PC-3 (cell line): Measurements from ENCODE around the gene RASGRP1. TPM values are rescaled to one million over a fixed set of nuclear protein-coding genes. Genes with fewer than 3 reads are reported as not detected.

Experiments
- ATAC-seq: fragments of 200-7000 bp; cut with Tn5 transposase; 2 replicates; pipeline ENCODE4 v1.9.1; 2020; ENCODE audit warnings: mild to moderate bottlenecking, moderate library complexity
- BruUV-seq: library from RNA; stranded (reverse); fragments of 400-500 nt; replicated peaks from 2 replicates; lab custom pipeline; 2021; lab: Mats Ljungman, UMichigan
- CTCF ChIA-PET: fragments of 300-600 bp; sonication (Branson Sonifier 250); formaldehyde crosslinking; loops from one replicate; lab custom pipeline; 2022; ENCODE audit warnings: antibody characterized with exemption; lab: Charles Lee
- POLR2A ChIA-PET: fragments of 300-600 bp; sonication (Branson Sonifier 250); formaldehyde crosslinking; loops from one replicate; lab custom pipeline; 2022; ENCODE audit warnings: antibody characterized with exemption; ENCODE audit not compliant: unreplicated experiment; lab: Charles Lee
- DNase-seq: peaks from one replicate; pipeline ENCODE4 v3.0.0-alpha.2; 2015
- H2AFZ ChIP-seq: fragments of 300-600 bp; sonication (generic); 2 replicates; pipeline ENCODE4 v1.6.0; 2016; ENCODE audit warnings: antibody characterized with exemption, low read length
- H3F3A ChIP-seq: fragments of 300-600 bp; sonication (generic); one replicate; pipeline ENCODE4 v1.6.0; 2017; ENCODE audit warnings: antibody characterized with exemption, low read length, control low read depth, mild to moderate bottlenecking; ENCODE audit not compliant: unreplicated experiment
- H3K27ac ChIP-seq: fragments of 300-600 bp; sonication (generic); 2 replicates; pipeline ENCODE4 v1.5.1; 2016; ENCODE audit warnings: mild to moderate bottlenecking, low read length
- H3K27me3 ChIP-seq: fragments of 300-600 bp; sonication (generic); 2 replicates; pipeline ENCODE4 v1.6.1; 2016; ENCODE audit warnings: low read length, mixed read lengths
- H3K36me3 ChIP-seq: fragments of 300-600 bp; sonication (generic); 2 replicates; pipeline ENCODE4 v1.6.1; 2016; ENCODE audit warnings: low read depth, mixed run types, low read length, mixed read lengths
- H3K4me1 ChIP-seq: fragments of 300-600 bp; sonication (generic); 2 replicates; pipeline ENCODE4 v1.5.1; 2016; ENCODE audit warnings: low read length; ENCODE audit not compliant: insufficient read depth
- H3K4me2 ChIP-seq: fragments of 300-600 bp; sonication (generic); 2 replicates; pipeline ENCODE4 v1.6.0; 2016; ENCODE audit warnings: low read length
- H3K4me3 ChIP-seq: fragments of 300-600 bp; sonication (generic); 2 replicates; pipeline ENCODE4 v1.5.1; 2016; ENCODE audit warnings: mild to moderate bottlenecking, low read length, mixed read lengths
- H3K79me2 ChIP-seq: fragments of 300-600 bp; sonication (generic); 2 replicates; pipeline ENCODE4 v1.6.1; 2017; ENCODE audit warnings: low read length, mixed read lengths
- H3K9ac ChIP-seq: fragments of 300-600 bp; sonication (generic); 2 replicates; pipeline ENCODE4 v1.6.0; 2016; ENCODE audit warnings: mild to moderate bottlenecking, low read length
- H3K9me2 ChIP-seq: fragments of 300-600 bp; sonication (generic); replicated peaks from 2 replicates; pipeline ENCODE4 v1.6.1; 2016; ENCODE audit warnings: mixed run types, low read length, mixed read lengths
- H3K9me3 ChIP-seq: fragments of 300-600 bp; sonication (generic); 2 replicates; pipeline ENCODE4 v1.6.1; 2016; ENCODE audit warnings: low read length, mixed read lengths
- H4K20me1 ChIP-seq: fragments of 300-600 bp; sonication (generic); 2 replicates; pipeline ENCODE4 v1.6.1; 2016; ENCODE audit warnings: low read length, mixed read lengths
- CTCF ChIP-seq: fragments of 300-600 bp; sonication (generic); conservative IDR thresholded peaks from 2 replicates; pipeline ENCODE4 v1.5.1; 2017; ENCODE audit warnings: antibody characterized with exemption, low read depth, mild to moderate bottlenecking, low read length
- EZH2 ChIP-seq: fragments of 300-600 bp; sonication (generic); IDR thresholded peaks from one replicate; pipeline ENCODE4 v1.6.1; 2017; ENCODE audit warnings: antibody characterized with exemption, mild to moderate bottlenecking, low read length; ENCODE audit not compliant: unreplicated experiment
- EZH2phosphoT487 ChIP-seq: fragments of 300-600 bp; sonication (generic); IDR thresholded peaks from 2 replicates; pipeline ENCODE4 v1.6.1; 2018; ENCODE audit warnings: mild to moderate bottlenecking, antibody characterized with exemption, low read length, borderline replicate concordance
- intact Hi-C: fragments of 100-400 bp; cut with micrococcal nuclease; formaldehyde crosslinking; loops from 2 replicates; pipeline ENCODE4 v1.9.0; 2023
- total RNA-seq: library from RNA; depleted of rRNA; stranded (reverse); fragments of >200 nt; gene quantifications from 2 replicates; pipeline ENCODE4 v1.2.3, GENCODE V29; 2014

RASGRP1 gene
- total RNA-seq, 1 experiment from 2014 or later, result not detected

DNA sequence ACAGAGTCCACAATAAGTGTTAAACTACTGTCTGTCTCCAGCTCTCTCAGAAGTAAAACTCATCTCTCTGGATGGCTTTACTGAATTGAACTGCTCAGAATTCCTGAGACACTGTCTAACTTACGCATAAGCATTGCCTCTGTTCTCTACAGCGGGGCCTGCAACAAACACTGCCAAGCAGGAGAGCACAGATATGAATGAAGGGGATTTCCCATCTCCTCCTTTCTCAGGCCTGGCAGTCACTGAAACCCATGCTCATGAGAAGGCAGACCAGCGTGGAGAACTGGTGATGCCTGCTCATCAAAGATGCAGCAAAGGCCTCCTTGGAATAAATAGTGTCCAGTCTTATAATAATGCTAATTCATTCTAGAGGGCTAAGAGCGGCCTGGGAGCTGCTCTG is 10.3 kb downstream of the RASGRP1 start:
- CTCF ChIA-PET, result no interaction called here
- Histone ChIP-seq H3K9me3 (no peaks in the 10 kb centered on the region), H2AFZ (no peak overlapping the region), H3K4me3 (no peak overlapping the region), H3K9ac (no peak overlapping the region), H3K27ac (no peak overlapping the region), H3K36me3 (no peaks in the 10 kb centered on the region), H3F3A (no peaks in the 10 kb centered on the region), H3K4me1 (no peaks in the 10 kb centered on the region), H3K27me3 (peaks cover 95% of the 10 kb centered on the region), H3K9me2 (no peaks in the 10 kb centered on the region), H4K20me1 (no peaks in the 10 kb centered on the region), H3K4me2 (no peak overlapping the region), H3K79me2 (no peaks in the 10 kb centered on the region)
- TF ChIP-seq CTCF (no peak), EZH2 (no peak), EZH2phosphoT487 (no peak)
- no peak for DNase-seq
- POLR2A ChIA-PET, result no interaction called here
- intact Hi-C loops, result no loop called here
- no peak for ATAC-seq
- BruUV-seq, result no TSS peak

- H3K4me3 ChIP-seq, result no peak overlapping the region
- DNase-seq, result no peak
- H3K4me2 ChIP-seq, result no peak overlapping the region
- no peaks in the 10 kb centered on the region for H3K4me1 ChIP-seq
- ATAC-seq, result no peak
- H3K27ac ChIP-seq, result no peak overlapping the region
- H4K20me1 ChIP-seq, result no peaks in the 10 kb centered on the region
- peaks cover 95% of the 10 kb centered on the region for H3K27me3 ChIP-seq
- no peaks in the 10 kb centered on the region for H3K9me2 ChIP-seq
- H3K9ac ChIP-seq, result no peak overlapping the region
- no peak for TF ChIP-seq EZH2phosphoT487
- TF ChIP-seq EZH2, result no peak
- TF ChIP-seq CTCF, result no peak
- ChIA-PET CTCF (no interaction called here), POLR2A (no interaction called here)
- BruUV-seq, result no TSS peak
- H3K36me3 ChIP-seq, result no peaks in the 10 kb centered on the region
- no peaks in the 10 kb centered on the region for H3K9me3 ChIP-seq
- no peak overlapping the region for H2AFZ ChIP-seq
- no peaks in the 10 kb centered on the region for H3F3A ChIP-seq
- intact Hi-C loops, result no loop called here
- no peaks in the 10 kb centered on the region for H3K79me2 ChIP-seq
These were observed 11.5 kb downstream of the RASGRP1 start for GRCh38 chr15:38553071-38553470.

- CTCF ChIA-PET, result interaction anchor here (0.5 kb wide), 1 partner anchor 917 kb away, joined by 3 read pairs; no protein-coding TSS in a partner anchor
These were observed 12.6 kb downstream of the RASGRP1 start for GRCh38 chr15:38551720-38552648.

More at GRCh38 chr15:38551720-38552648, 12.6 kb downstream of the RASGRP1 start:
- H3F3A ChIP-seq, result no peaks in the 10 kb centered on the region
- H3K4me2 ChIP-seq, result no peak overlapping the region
- TF ChIP-seq EZH2phosphoT487 (no peak), EZH2 (no peak), CTCF (no peak)
- H2AFZ ChIP-seq, result no peak overlapping the region
- no peaks in the 10 kb centered on the region for H3K4me1 ChIP-seq
- no peaks in the 10 kb centered on the region for H3K9me3 ChIP-seq
- no peak overlapping the region for H3K9ac ChIP-seq
- BruUV-seq, result no TSS peak
- POLR2A ChIA-PET, result no interaction called here
- no peaks in the 10 kb centered on the region for H3K9me2 ChIP-seq
- ATAC-seq (no peak), DNase-seq (no peak)
- no peaks in the 10 kb centered on the region for H3K36me3 ChIP-seq
- no peak overlapping the region for H3K4me3 ChIP-seq
- no peak overlapping the region for H3K27ac ChIP-seq
- H4K20me1 ChIP-seq, result no peaks in the 10 kb centered on the region
- intact Hi-C loops, result no loop called here
- no peaks in the 10 kb centered on the region for H3K79me2 ChIP-seq
- peaks cover 94% of the 10 kb centered on the region for H3K27me3 ChIP-seq
